HL-60 (cell line): Measurements from ENCODE around the gene CFAP299.

Experiments
- DNase-seq, 2 experiments: peaks; one replicate each; pipeline ENCODE4 v3.0.0-alpha.2; 2010 to 2020; ENCODE audit warnings: low read depth in 1 of 2, low spot score in 1 of 2
- H3K27ac ChIP-seq: fragments of 250-450 bp; sonication (Bioruptor Pico); replicated peaks from 2 replicates; pipeline ENCODE4 v1.5.1; 2020; ENCODE audit warnings: mild to moderate bottlenecking, moderate library complexity
- H3K27me3 ChIP-seq: fragments of 250-450 bp; sonication (Bioruptor Pico); 2 replicates; pipeline ENCODE4 v1.5.1; 2021; ENCODE audit warnings: mild to moderate bottlenecking, moderate library complexity; ENCODE audit not compliant: insufficient read depth, poor library complexity, severe bottlenecking
- H3K4me3 ChIP-seq: replicated peaks from 2 replicates; pipeline ENCODE4 v1.5.1; 2011; ENCODE audit warnings: mild to moderate bottlenecking, control low read depth, low read length; ENCODE audit not compliant: insufficient read depth
- CTCF ChIP-seq: IDR thresholded peaks from one replicate; pipeline ENCODE4 v1.5.1; 2011; ENCODE audit warnings: low read length, control low read depth, inconsistent platforms; ENCODE audit not compliant: insufficient read depth
- GABPA ChIP-seq: IDR thresholded peaks from 2 replicates; pipeline ENCODE4 v1.6.1; 2012; ENCODE audit warnings: low read depth
- POLR2AphosphoS5 ChIP-seq: IDR thresholded peaks from 2 replicates; pipeline ENCODE4 v1.6.1; 2012; ENCODE audit warnings: low read depth
- SPI1 ChIP-seq: IDR thresholded peaks from 2 replicates; pipeline ENCODE4 v1.6.1; 2012; ENCODE audit warnings: low read depth, mild to moderate bottlenecking, borderline replicate concordance
- TF ChIP-seq, protein P1 (sequence below): IDR thresholded peaks from 2 replicates; pipeline ENCODE4 v1.6.1; 2012; ENCODE audit warnings: low read depth; ENCODE audit not compliant: insufficient replicate concordance

Gene CFAP299

DNA sequence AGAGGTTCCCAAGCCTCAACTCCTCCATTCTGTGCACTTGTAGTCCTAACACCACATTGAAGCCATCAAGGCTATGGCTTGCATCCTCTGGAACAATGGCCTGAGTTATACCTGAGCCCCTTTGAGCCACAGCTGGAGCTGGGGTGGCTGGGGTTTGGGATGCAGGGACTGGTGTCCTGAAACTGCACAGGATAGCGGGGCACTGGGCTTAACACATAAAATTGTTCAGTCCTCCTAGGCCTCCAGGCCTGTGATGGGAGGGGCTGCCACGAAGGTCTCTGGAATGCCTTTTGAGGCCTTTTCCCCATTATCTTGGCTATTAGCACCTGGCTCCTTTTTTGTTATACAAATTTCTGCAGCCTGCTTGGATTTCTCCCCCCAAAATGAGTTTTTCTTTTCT lies 35.5 kb downstream of the CFAP299 start:
- TF ChIP-seq CTCF, result no peak
- Histone ChIP-seq H3K27ac (no peak overlapping the region), H3K27me3 (peaks cover 2% of the 10 kb centered on the region), H3K4me3 (no peak overlapping the region)
- DNase-seq, result no peak

DNA sequence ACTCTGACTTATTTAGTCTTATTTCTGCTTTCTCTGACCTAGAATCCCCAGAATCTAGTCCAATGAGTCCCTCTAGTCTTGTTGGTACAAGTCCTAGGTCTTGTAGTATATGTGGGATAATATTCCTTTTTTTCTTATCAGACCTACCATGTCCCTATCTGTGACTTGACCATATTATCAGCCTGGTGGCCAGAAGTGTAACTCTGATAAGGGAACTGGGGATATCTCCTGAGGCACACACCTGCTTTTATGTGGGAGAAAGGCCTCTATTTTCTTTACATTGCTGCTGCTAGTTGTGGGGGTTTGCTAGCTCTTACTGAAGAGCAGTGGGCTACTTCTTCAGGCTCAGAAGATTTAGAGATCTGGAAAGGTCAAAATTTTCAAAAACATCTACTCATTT lies 38.6 kb downstream of the CFAP299 start:
- no peak overlapping the region for H3K4me3 ChIP-seq
- H3K27me3 ChIP-seq, result no peaks in the 10 kb centered on the region
- no peak for DNase-seq
- H3K27ac ChIP-seq, result no peak overlapping the region
- TF ChIP-seq, protein P1, sequence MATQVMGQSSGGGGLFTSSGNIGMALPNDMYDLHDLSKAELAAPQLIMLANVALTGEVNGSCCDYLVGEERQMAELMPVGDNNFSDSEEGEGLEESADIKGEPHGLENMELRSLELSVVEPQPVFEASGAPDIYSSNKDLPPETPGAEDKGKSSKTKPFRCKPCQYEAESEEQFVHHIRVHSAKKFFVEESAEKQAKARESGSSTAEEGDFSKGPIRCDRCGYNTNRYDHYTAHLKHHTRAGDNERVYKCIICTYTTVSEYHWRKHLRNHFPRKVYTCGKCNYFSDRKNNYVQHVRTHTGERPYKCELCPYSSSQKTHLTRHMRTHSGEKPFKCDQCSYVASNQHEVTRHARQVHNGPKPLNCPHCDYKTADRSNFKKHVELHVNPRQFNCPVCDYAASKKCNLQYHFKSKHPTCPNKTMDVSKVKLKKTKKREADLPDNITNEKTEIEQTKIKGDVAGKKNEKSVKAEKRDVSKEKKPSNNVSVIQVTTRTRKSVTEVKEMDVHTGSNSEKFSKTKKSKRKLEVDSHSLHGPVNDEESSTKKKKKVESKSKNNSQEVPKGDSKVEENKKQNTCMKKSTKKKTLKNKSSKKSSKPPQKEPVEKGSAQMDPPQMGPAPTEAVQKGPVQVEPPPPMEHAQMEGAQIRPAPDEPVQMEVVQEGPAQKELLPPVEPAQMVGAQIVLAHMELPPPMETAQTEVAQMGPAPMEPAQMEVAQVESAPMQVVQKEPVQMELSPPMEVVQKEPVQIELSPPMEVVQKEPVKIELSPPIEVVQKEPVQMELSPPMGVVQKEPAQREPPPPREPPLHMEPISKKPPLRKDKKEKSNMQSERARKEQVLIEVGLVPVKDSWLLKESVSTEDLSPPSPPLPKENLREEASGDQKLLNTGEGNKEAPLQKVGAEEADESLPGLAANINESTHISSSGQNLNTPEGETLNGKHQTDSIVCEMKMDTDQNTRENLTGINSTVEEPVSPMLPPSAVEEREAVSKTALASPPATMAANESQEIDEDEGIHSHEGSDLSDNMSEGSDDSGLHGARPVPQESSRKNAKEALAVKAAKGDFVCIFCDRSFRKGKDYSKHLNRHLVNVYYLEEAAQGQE, result no peak
- TF ChIP-seq GABPA, result no peak
- no peak for TF ChIP-seq CTCF
- TF ChIP-seq SPI1, result no peak
- no peak for TF ChIP-seq POLR2AphosphoS5

GRCh38 chr4:80382090-80382832 lies 46.7 kb downstream of the CFAP299 start:
- TF ChIP-seq CTCF (no peak), POLR2AphosphoS5 (no peak), SPI1 (no peak), GABPA (no peak)
- TF ChIP-seq, protein P1, result no peak
- Histone ChIP-seq H3K27ac (no peak overlapping the region), H3K27me3 (no peaks in the 10 kb centered on the region), H3K4me3 (no peak overlapping the region)
- no peak for DNase-seq
